Measurements from ENCODE around the gene GHR. TPM values are rescaled to one million over a fixed set of nuclear protein-coding genes. Genes with fewer than 3 reads are reported as not detected.

Gene GHR
- total RNA-seq, 4 donors from 2014 or later, result 2.0 to 6.0 (median 3.8) TPM

- peak within 1 kb of the TSS in 3 of 4 donors; percentile 18 to 50 (median 31) for H3K4me3 ChIP-seq
- WGBS, 2 donors, result 43 to 50% methylated on average over 30 to 34 of the region's 35 CpGs
- H3K27ac ChIP-seq, result no peak within 1 kb of the TSS
- peaks cover 0 to 7% (median 0%) of the 10 kb centered on the region in 3 donors for H3K4me1 ChIP-seq
- H3K9me3 ChIP-seq, result no peaks in the 10 kb centered on the region
- TF ChIP-seq CTCF (IDR thresholded peaks at IDR 0.05) (no peak), POLR2A (IDR thresholded peaks at IDR 0.05) (no peak)
- H3K36me3 ChIP-seq, result no peaks in the 10 kb centered on the region
- intact Hi-C loops (cut with DNase I), result no loop called here
- no peak for DNase-seq
- H3K27me3 ChIP-seq, result peaks cover 0 to 10% (median 0%) of the 10 kb centered on the region in 4 donors
These were observed 333.7 kb downstream of the GHR start, which contains the start of gene CCDC152 for GRCh38 chr5:42756606-42757601. CCDC152 (plus strand) TSS chr5:42756818; CDS start chr5:42759122, 2,304 bp downstream.

- Histone ChIP-seq H3K4me1 (peaks cover 0 to 7% (median 0%) of the 10 kb centered on the region in 3 donors), H3K27me3 (peaks cover 0 to 10% (median 0%) of the 10 kb centered on the region in 4 donors), H3K4me3 (no peak overlapping the region), H3K27ac (no peak overlapping the region), H3K36me3 (no peaks in the 10 kb centered on the region), H3K9me3 (no peaks in the 10 kb centered on the region)
- WGBS, 2 donors, result 47 to 83% methylated on average over 2 of the region's 2 CpGs
- intact Hi-C loops (cut with DNase I), result no loop called here
- DNase-seq, result no peak
- TF ChIP-seq CTCF (IDR thresholded peaks at IDR 0.05) (no peak), POLR2A (IDR thresholded peaks at IDR 0.05) (no peak)
These were observed 336.2 kb downstream of the GHR start for GRCh38 chr5:42759456-42759855.

- no peak overlapping the region for H3K27ac ChIP-seq
- H3K4me3 ChIP-seq, result no peak overlapping the region
- no peak for TF ChIP-seq CTCF (IDR thresholded peaks at IDR 0.05)
- no peak for TF ChIP-seq POLR2A (IDR thresholded peaks at IDR 0.05)
- no peaks in the 10 kb centered on the region for H3K9me3 ChIP-seq
- H3K36me3 ChIP-seq, result no peaks in the 10 kb centered on the region
- H3K4me1 ChIP-seq, result peaks cover 0 to 7% (median 0%) of the 10 kb centered on the region in 3 donors
- intact Hi-C loops (cut with DNase I), result no loop called here
- DNase-seq, result no peak
- peaks cover 0 to 10% (median 0%) of the 10 kb centered on the region in 4 donors for H3K27me3 ChIP-seq
- WGBS, 2 donors, result 78 to 94% methylated on average over 4 of the region's 4 CpGs
These were observed 337.2 kb downstream of the GHR start for GRCh38 chr5:42760426-42760825.

GRCh38 chr5:42761791-42762190 is 338.6 kb downstream of the GHR start:
- Histone ChIP-seq H3K27me3 (peaks cover 0 to 6% (median 0%) of the 10 kb centered on the region in 4 donors), H3K4me1 (peaks cover 0 to 7% (median 0%) of the 10 kb centered on the region in 3 donors), H3K4me3 (no peak overlapping the region), H3K36me3 (no peaks in the 10 kb centered on the region), H3K9me3 (no peaks in the 10 kb centered on the region), H3K27ac (no peak overlapping the region)
- intact Hi-C loops (cut with DNase I), result no loop called here
- WGBS, 2 donors, result 86 to 93% methylated on average over 1 of the region's 1 CpG
- DNase-seq, result no peak
- TF ChIP-seq CTCF (IDR thresholded peaks at IDR 0.05), result no peak
- TF ChIP-seq POLR2A (IDR thresholded peaks at IDR 0.05), result no peak

- Histone ChIP-seq H3K4me1 (peaks cover 0 to 5% (median 0%) of the 10 kb centered on the region in 3 donors), H3K27ac (no peak overlapping the region), H3K36me3 (no peaks in the 10 kb centered on the region), H3K4me3 (no peak overlapping the region), H3K27me3 (no peaks in the 10 kb centered on the region), H3K9me3 (no peaks in the 10 kb centered on the region)
- intact Hi-C loops (cut with DNase I), result no loop called here
- no peak for TF ChIP-seq POLR2A (IDR thresholded peaks at IDR 0.05)
- TF ChIP-seq CTCF (IDR thresholded peaks at IDR 0.05), result peak; percentile 30 to 66 (median 34)
- WGBS, 2 donors, result 33% methylated on average over 3 of the region's 3 CpGs
- DNase-seq, result no peak
These were observed 344.4 kb downstream of the GHR start for GRCh38 chr5:42767491-42768105.
